Dermis microvascular lymphatic vessel endothelial cell (primary cell): ENCODE data around the gene VENTX. TPM values are rescaled to one million over a fixed set of nuclear protein-coding genes. Genes with fewer than 3 reads are reported as not detected.

ENCODE experiments used
- DNase-seq, 2 donors: peaks; one replicate each; pipeline versions ENCODE4 v3.0.0 to v3.0.0-alpha.2; 2010; ENCODE audit warnings: low read depth in 2 of 2
- total RNA-seq: library from RNA; depleted of rRNA; stranded (reverse); fragments of >200 nt; gene quantifications from 2 replicates; pipeline ENCODE4 v1.2.1, GENCODE V29; 2014

VENTX gene
- total RNA-seq, 1 donor from 2014 or later, result not detected

DNA sequence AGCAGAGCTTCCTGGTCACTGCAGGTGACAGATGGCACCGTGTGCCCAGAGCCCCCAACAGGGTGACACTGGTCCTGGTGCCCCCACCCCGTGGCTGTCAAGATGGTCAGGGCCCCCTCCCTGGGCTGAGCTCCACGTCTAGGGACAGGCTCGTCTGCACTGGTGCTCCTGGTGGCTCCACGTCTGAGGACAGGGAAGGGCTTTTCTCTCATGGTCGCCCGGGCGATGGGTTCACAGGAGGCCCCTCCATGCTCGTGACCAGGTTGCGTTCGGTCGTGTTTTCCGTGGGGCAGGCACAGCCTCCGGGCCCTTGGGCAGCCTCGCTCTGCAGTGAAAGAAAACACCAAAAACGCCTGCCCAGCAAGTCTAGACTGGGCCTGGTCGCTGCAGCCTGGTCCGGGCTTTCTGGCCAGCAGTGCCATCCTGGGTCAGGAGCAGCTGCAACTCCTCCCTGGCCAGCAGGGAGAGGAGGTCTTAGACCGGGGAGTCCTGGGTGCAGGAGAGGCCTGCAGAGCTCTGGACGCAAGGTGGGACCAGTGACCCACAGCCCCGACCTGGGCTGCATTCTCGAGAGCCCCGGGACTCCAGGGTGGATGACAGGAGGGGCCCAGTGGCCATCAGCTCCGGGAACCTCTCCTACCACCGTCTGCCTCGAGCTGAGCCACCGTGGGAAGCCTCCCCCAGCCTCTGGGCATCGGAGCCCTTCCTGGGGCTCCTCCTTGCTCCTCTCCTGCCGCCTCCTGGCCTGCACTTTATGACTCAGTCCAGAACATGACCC, 35.5 kb upstream of the VENTX start:
- DNase-seq, result no peak

DNA sequence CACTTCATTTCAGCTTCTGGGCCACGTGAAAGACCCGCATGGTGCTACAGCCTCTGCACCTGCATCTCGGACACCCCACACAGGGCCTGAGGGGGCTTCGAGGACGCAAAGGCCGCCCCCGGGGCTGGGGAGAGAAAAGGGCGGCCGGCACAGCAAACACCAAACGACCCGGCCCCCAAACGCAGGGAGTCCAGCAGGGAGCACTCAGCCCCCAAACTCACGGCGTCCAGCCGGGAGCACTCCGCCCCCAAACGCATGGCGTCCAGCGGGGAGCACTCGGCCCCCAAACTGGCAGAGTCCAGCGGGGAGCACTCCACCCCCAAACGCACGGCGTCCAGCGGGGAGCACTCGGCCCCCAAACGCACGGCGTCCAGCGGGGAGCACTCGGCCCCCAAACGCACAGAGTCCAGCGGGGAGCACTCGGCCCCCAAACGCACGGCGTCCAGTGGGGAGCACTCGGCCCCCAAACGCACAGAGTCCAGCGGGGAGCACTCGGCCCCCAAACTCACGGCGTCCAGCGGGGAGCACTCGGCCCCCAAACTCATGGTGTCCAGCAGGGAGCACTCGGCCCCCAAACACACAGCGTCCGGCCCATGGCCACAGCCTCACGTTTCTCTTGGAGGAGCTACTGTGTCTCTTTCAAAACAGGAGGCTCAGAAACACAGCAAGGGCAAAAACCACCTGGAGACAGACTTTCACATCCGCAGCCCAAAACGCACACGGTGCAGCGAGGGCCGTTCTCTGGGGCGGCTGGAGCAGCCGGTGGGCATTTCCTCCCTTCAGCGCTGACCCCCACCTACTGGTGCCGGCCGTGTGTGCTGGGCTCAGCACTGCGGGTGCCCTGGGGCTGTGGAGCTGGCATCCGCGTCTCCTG, 34.6 kb upstream of the VENTX start:
- no peak for DNase-seq

DNA sequence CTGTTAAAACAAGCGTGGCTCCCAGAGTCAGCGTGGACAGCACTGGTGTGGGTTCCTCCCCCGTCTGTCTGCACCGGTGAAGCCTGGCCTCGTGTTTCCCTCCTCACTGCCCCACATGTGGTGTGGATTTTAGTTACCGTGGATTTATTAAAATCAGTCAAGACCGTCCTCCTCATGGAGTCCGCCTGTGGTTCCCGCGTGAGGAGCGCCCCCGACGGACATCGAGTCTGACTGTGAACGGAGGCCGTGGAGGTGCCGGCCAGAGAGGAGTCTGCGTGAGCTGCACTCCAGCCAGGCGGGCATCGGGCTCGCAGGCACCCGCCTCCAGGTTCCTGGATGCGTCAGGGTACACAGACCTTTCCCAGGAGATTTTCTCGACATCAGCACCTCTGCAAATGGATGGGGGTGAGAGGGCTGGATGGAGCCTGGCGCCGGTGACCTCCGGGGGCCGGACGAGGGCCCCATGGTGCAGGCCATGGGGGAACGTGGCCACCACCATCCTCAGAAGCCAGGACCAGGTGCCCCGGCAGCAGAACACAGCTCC, 33.9 kb upstream of the VENTX start:
- DNase-seq, result no peak

DNA sequence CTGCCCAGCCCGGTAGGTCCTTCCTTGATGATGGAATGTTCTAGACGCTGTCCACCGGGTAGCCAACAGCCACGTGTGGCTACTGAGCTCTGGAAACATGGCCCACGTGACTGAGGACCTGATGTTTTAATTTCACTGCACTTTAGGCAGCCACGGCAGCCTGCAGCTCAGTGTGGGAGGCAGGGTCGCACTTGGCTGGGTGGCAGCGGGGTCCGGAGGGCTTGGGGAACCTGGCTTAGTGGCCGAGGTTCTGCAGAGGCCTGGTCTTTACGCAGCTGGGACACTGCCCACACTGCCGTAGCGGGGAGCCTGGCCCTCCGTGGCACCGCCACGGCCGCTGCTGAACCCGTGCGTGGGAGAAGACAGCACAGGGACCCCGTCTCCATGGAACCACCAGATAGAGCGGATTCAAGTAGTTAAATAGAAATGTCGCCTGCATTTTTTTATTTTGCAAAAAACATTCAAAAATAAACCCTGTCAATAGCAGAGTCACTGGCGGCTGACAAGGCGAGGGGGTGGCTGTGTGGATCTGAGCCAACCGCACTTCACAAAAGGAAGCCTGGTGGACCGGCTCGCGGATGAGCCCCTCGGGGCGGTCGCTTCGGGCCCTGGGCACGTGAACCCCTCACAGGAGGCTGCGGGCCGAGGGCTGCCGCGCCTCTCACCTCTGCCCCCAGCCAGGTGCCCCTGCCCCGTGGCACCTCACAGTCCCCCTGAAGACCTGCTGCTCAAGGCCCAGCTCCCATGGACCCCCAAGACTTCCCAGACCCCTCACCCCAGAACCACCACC, 33.2 kb upstream of the VENTX start:
- DNase-seq, result no peak

DNA sequence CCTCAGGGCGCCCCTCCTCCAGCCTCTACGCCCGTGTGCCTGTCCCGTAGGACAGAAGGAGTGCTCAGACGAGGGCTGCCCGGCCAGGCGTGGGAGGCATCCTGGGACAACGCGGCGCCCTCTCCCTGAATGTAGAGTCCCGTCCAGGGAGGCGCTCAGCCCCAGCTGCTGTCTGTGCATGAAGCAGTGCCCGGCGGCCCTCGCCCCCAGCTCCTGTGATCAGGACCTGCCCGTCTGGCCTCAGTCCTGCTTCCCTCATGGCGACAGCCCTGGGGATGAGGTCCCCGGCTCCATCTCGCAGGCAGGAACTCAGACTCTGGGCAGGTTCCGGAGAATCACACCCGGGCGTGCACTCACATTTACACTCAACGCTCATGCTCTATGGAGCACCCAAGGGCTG, 32.5 kb upstream of the VENTX start:
- DNase-seq, result no peak

DNA sequence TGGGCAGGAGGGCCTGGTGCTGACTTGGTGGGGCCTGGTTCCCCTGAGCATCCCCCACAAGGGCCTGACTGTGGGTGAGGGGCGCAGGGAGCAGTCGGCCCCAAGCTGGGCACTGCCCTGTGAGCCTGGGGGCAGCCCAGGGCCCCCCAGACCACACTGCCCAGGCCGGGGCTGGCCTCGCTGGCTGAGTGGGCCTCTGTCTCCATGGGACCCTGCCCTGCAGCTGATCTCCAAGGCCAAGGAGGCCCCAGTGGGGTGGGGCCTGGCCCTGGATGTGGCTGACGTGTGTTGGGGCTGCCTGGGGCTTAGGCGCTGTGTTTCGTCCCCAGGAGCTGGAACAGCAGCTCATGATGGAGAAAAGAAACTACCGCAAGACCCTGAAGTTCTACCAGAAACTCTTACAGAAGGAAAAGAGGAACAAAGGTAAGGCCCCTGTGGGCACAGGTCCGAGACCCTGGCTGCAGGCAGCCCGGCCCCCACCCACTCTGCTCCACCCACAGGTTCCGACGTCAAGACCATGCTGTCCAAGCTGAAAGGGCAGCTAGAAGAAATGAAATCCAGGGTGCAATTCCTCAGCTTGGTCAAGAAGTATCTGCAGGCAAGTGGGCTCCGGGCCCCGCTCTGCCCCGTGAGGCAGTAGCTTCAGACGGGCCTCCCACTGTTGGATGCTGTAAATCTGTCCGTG, 31.2 kb upstream of the VENTX start:
- no peak for DNase-seq

DNA sequence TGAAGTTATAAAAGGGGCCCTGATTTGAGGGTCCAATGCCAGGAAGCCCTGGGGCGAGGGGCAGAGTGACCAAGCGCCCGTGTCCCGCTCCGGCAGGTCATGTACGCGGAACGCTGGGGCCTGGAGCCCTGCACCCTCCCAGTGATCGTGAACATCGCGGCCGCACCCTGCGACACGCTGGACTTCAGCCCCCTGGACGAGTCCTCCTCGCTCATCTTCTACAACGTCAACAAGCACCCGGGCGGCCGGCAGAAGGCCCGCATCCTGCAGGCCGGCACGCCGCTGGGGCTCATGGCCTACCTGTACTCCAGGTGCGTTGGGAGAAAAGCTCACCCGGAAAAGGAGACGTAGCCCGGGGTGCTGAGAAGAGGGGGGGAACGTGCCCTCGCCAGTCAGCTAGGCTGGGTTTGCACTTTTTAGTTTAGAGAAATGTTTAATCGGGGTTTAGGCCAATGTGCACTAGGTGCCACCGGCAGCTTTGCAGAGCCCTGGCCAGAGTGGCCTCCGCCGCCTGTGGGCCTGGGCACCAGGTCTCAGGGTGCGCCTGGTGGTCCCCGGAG, 30.5 kb upstream of the VENTX start:
- no peak for DNase-seq

DNA sequence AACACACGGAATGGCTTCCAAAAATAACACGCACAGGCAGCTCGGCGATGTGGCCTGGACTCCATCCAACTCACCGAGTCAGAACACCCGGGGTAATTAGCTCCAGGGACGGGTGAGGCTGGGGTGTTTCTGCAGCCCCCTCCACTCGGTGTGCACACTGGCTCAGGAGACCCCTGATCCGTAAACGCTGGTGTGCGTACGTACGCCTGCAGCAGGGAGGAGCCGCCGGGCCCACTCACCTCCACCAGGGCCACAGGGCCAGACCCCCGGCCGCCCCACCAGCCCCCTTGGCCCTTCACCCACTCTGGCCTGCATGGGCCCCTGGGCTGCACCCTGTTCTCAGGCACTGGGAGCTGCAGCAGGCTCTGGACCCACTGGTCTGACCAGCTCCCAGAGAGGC, 30.0 kb upstream of the VENTX start:
- no peak for DNase-seq

DNA sequence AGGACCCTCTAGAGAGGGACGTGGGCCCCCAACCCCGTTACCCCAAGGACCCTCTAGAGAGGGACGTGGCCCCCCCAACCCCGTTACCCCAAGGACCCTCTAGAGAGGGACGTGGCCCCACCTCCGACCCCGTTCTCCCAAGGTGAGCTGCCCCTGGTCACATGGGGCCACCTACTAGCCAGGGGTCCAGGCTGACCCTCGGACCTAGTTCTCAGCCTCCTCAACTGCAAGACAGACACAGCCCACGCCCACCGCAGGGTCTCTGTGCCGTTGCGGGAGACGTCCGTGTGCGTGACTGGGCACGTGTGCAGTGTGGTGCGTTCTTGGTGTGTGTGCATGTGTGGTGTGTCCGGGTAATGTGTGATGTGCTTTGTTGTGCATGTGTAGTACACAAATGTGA, 29.2 kb upstream of the VENTX start:
- DNase-seq, result no peak

DNA sequence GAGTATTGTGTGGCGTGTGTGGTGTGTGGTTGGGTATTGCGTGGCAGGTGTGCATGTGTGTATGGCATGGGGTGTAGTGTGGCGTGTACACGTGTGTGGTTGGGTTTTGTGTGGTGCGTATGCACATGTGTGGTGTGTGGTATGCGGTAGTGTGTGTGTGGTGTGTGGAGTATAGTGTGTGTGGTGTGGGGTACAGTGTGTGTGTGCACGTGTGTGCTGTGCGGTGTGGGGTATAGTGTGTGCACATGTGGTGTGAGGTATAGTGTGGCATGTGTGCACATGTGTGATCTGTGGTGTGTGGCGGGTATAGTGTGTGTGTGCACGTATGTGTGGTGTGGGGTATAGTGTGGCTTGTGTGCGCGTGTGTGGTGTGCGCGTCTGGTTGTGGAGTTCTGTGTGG, 28.5 kb upstream of the VENTX start:
- no peak for DNase-seq

DNA sequence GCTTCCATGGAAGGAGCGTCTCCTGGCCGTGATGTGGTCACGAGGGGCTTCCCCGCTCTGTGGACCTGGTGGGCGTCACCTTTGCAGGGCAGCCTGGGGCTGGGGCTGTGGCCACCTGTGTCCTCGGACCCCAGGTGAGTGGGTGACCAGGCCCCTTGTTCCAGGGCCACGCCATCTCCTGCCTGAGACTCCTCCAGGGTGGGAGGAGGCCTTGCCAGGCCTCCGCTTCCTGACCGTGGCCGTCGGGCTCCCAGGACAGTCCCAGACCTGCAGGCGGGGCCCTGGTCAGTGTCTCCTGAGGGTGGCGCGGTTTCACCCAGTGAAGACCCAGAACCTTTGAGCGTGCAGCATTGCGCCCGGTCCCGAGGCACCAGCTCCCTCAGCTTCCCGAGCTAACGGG, 28.0 kb upstream of the VENTX start:
- DNase-seq, result no peak

DNA sequence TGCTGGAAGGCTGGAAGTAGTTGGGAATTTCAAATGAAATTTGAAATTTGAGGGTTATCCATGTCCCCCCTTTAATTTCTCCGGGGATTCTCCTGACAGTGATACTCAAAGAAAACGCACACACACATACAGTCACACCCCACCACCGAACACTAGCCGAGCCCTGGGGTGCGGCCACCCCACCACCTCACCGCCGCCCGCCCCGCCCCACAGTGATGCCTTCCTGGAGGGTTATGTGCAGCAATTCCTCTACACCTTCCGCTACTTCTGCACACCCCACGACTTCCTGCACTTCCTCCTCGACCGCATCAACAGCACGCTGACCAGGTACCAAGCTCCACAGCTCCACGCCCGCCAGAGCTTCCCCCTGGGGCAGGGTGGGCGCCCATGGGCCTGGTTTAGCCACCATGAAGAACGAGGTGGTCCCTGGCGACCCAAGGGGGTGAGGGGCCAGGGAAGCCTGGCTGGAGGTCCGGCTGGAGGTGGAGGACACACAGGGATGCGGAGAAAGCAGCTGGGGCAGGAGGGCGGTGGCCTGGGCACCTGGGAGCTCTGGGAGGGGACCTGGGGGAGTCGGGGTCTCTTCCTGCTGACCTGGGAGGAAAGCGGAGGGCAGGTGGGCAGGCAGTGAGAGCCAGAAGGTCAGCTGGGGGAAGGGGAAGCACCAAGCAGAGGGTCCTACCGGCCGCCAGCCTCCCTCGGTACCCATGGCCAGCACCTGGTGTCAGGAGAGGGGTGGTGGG, 27.1 kb upstream of the VENTX start:
- no peak for DNase-seq

DNA sequence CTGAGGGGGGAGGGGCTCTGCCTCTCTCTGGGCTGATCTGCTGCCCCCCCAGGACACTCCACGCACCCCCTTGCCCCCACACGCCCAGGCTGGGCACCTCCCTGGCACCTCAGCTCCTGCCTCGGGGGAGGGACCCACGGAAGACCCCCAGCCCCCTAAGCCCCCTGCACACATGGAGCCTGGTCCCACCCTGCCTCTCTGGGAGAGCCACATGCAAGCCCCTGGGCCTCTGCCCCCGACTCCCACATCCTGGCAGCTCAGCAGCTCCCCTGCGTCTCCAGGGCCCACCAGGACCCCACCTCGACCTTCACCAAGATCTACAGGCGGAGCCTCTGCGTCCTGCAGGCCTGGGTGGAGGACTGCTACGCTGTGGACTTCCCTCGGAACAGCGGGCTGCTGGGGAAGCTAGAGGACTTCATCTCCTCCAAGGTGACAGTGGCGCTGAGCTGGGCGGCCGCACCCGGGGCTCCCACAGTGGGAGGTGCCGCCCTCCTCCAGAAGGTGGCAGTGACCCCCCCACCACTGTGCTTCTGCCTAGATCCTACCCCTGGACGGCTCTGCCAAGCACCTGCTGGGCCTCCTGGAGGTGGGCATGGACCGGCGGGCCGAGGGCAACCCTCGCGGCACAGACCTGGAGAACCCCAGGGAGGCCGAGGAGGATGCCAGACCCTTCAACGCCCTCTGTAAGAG, 26.4 kb upstream of the VENTX start:
- no peak for DNase-seq

DNA sequence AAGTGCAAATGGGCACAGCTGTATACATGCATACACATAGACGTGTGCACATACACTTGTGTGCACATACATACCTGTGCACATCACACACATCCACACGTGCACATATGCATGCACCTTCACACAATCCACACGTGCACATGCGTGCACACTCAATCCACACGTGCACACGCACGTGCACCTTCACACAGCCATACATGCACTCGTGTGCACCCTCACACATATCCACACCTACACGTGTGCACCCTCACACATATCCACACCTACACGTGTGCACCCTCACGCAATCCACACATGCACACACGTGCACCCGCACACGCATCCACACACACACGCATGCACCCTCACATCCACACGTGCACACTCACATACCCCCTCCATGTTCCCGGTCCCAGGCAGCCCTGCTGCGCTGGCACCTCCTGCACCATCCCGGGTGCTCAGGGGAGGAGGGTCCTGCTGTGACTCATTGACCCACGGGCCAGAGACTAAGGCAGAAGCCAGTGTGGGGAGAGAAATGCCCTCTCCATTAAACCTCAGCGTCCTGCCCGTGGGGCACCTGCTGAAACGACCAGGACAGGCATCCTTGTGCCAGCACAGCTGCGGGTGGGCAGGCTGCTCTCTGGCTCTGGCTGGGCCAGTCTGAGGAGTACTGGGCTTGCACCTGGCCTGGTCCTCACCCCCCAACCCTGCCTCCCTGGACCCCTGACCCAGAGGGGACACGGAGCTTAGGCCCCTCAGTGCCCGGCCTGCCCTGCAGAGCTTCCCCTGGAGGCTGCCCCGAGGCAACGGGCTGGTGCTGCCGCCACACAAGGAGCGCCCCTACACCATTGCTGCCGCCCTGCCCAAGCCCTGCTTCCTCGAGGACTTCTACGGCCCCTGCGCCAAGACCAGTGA, 25.4 kb upstream of the VENTX start:
- no peak for DNase-seq

DNA sequence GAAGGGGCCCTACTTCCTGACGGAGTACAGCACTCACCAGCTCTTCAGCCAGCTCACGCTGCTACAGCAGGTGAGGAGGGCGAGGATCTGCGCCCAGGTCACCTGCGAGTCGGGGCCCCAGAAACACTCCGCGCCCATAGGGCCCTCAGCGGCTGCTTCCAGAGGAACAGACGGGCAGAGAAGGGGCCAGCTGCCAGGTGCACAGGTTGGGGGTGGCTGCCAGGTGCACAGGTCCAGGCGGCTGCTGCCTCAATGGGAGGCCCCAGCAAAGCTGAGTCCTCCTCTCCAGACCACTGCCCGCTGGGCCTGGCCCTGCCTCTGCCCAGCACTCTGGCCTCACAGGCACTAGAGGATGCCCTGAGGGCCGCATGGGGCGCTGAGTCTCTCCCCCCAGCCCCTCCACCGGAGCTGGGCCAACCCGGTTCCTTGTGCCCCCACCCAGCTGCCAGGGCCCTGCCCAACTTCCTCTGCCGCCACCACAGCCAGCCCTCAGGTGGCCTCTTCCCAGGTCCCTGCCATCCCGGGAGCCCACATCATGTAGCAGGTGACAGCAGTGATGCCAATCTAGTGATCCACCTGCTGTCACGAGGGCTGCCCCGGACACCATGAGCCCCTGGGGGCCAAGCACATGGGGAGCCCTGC, 24.7 kb upstream of the VENTX start:
- no peak for DNase-seq

DNA sequence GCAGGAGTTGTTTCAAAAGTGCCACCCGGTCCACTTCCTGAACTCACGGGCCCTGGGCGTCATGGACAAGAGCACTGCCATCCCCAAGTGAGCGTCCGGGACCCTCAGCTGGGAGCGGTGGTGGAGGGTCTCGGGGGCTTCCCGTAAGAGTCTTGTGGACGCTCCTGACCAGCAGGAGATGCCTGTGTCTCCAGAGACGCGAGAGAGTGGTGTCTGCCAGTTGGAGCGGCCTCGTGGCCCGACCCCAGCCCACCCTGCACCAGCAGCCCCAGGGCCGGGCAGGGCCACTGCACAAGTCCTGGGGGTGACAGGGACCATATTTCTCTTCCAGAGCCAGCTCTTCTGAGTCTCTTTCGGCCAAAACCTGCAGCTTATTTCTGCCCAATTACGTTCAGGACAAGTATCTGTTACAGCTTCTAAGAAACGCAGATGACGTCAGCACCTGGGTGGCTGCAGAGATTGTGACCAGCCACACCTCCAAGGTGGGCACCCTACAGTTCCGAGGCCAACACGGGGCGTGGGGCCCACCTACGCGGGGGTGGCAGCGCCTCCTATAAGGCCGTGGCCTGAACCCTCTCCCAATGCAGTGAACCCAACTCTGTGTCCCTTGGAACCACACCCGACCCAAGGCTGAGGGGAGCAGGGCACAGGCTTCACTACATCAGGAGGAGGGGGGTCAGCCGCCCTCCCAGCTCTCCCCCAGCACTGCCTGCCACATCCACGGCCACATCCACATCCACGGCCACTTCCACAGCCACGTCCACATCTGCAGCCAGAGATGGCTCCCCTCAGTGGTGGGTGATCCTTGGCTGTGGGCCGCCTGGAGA, 23.8 kb upstream of the VENTX start:
- no peak for DNase-seq
